ENCODE measurements around the gene EXOC4. TPM values are rescaled to one million over a fixed set of nuclear protein-coding genes. Genes with fewer than 3 reads are reported as not detected.

The EXOC4 gene
- total RNA-seq, 1 experiment from 2014 or later: 66.2 TPM

GRCh38 chr7:134069187-134069586 lies 816.3 kb downstream of the EXOC4 start:
- ChIA-PET CTCF (no interaction called here), POLR2A (no interaction called here)
- H3K9me3 ChIP-seq: no peaks in the 10 kb centered on the region
- no peak overlapping the region for H3K4me3 Mint-ChIP-seq (ENCODE audit: unreplicated experiment)
- H3K36me3 ChIP-seq (ENCODE audit: control insufficient read depth, insufficient read depth, low read length): no peaks in the 10 kb centered on the region; the same call in 1 of the 2 replicates
- no peak for DNase-seq
- peaks cover under 1% of the 10 kb centered on the region for H3K9me3 Mint-ChIP-seq (ENCODE audit: unreplicated experiment)
- H3K27ac Mint-ChIP-seq (ENCODE audit: unreplicated experiment): no peak overlapping the region
- peaks cover 13% of the 10 kb centered on the region for H3K36me3 Mint-ChIP-seq (ENCODE audit: insufficient read depth, unreplicated experiment)
- no TSS peak for BruUV-seq (replicated peaks)
- intact Hi-C loops (cut with micrococcal nuclease; ENCODE audit: unreplicated experiment): no loop called here
- TF ChIP-seq CTCF (IDR thresholded peaks at IDR 0.05; ENCODE audit: insufficient read depth in 1 of 2, low read depth in 1 of 2, low read length in 1 of 2, severe bottlenecking in 1 of 2, unreplicated experiment in 1 of 2): no peak
- peaks cover 8% of the 10 kb centered on the region for H3K4me1 Mint-ChIP-seq (ENCODE audit: low read depth, unreplicated experiment)
- H3K4me1 ChIP-seq: peaks cover 14% of the 10 kb centered on the region
- no peaks in the 10 kb centered on the region for H3K27me3 Mint-ChIP-seq (ENCODE audit: insufficient read depth, unreplicated experiment)
- H3K27me3 ChIP-seq (replicated peaks; ENCODE audit: control insufficient read depth, insufficient read depth, low read length): no peaks in the 10 kb centered on the region
- no peak overlapping the region for H3K4me3 ChIP-seq (ENCODE audit: low read depth, low read length)

GRCh38 chr7:134070673-134071072 lies 817.8 kb downstream of the EXOC4 start:
- Histone ChIP-seq H3K4me1 (peaks cover 14% of the 10 kb centered on the region), H3K9me3 (no peaks in the 10 kb centered on the region), H3K27me3 (replicated peaks; ENCODE audit: control insufficient read depth, insufficient read depth, low read length) (no peaks in the 10 kb centered on the region), H3K4me3 (ENCODE audit: low read depth, low read length) (no peak overlapping the region), H3K36me3 (ENCODE audit: control insufficient read depth, insufficient read depth, low read length) (no peaks in the 10 kb centered on the region; the same call in 1 of the 2 replicates)
- ChIA-PET CTCF (no interaction called here), POLR2A (no interaction called here)
- Mint-ChIP-seq H3K27ac (ENCODE audit: unreplicated experiment) (no peak overlapping the region), H3K4me3 (ENCODE audit: unreplicated experiment) (no peak overlapping the region), H3K27me3 (ENCODE audit: insufficient read depth, unreplicated experiment) (no peaks in the 10 kb centered on the region), H3K4me1 (ENCODE audit: low read depth, unreplicated experiment) (peaks cover 8% of the 10 kb centered on the region), H3K9me3 (ENCODE audit: unreplicated experiment) (peaks cover 10% of the 10 kb centered on the region), H3K36me3 (ENCODE audit: insufficient read depth, unreplicated experiment) (peaks cover 13% of the 10 kb centered on the region)
- intact Hi-C loops (cut with micrococcal nuclease; ENCODE audit: unreplicated experiment): no loop called here
- no peak for TF ChIP-seq CTCF (IDR thresholded peaks at IDR 0.05; ENCODE audit: insufficient read depth in 1 of 2, low read depth in 1 of 2, low read length in 1 of 2, severe bottlenecking in 1 of 2, unreplicated experiment in 1 of 2)
- BruUV-seq (replicated peaks): no TSS peak
- DNase-seq: no peak

GRCh38 chr7:134071355-134072331 lies 818.8 kb downstream of the EXOC4 start:
- H3K36me3 Mint-ChIP-seq (ENCODE audit: insufficient read depth, unreplicated experiment): peaks cover 13% of the 10 kb centered on the region
- POLR2A ChIA-PET: no interaction called here
- Histone ChIP-seq H3K27me3 (replicated peaks; ENCODE audit: control insufficient read depth, insufficient read depth, low read length) (no peaks in the 10 kb centered on the region), H3K9me3 (no peaks in the 10 kb centered on the region), H3K4me3 (ENCODE audit: low read depth, low read length) (no peak overlapping the region), H3K4me1 (peaks cover 14% of the 10 kb centered on the region), H3K36me3 (ENCODE audit: control insufficient read depth, insufficient read depth, low read length) (no peaks in the 10 kb centered on the region; the same call in 1 of the 2 replicates)
- H3K4me1 Mint-ChIP-seq (ENCODE audit: low read depth, unreplicated experiment): peaks cover 8% of the 10 kb centered on the region
- H3K9me3 Mint-ChIP-seq (ENCODE audit: unreplicated experiment): peaks cover 15% of the 10 kb centered on the region
- intact Hi-C loops (cut with micrococcal nuclease; ENCODE audit: unreplicated experiment): no loop called here
- DNase-seq: peak in 1 of 2 experiments; percentile 27
- no peak for TF ChIP-seq CTCF (IDR thresholded peaks at IDR 0.05; ENCODE audit: insufficient read depth in 1 of 2, low read depth in 1 of 2, low read length in 1 of 2, severe bottlenecking in 1 of 2, unreplicated experiment in 1 of 2)
- H3K27me3 Mint-ChIP-seq (ENCODE audit: insufficient read depth, unreplicated experiment): no peaks in the 10 kb centered on the region
- BruUV-seq (replicated peaks): no TSS peak
- CTCF ChIA-PET: no interaction called here
- H3K4me3 Mint-ChIP-seq (ENCODE audit: unreplicated experiment): no peak overlapping the region
- no peak overlapping the region for H3K27ac Mint-ChIP-seq (ENCODE audit: unreplicated experiment)
